GM19240 (cell line): ENCODE measurements around the gene SPNS2.

Experiments
- DNase-seq: peaks from one replicate; pipeline ENCODE4 v3.0.0; 2011; ENCODE audit warnings: low spot score; ENCODE audit not compliant: insufficient read length

Gene SPNS2

GRCh38 chr17:4536259-4536741 is 37.6 kb downstream of the SPNS2 start:
- no peak for DNase-seq

GRCh38 chr17:4536742-4537411 is 38.2 kb downstream of the SPNS2 start:
- no peak for DNase-seq

- no peak for DNase-seq
Observed at GRCh38 chr17:4537451-4538235, 39.0 kb downstream of the SPNS2 start.

GRCh38 chr17:4538236-4539002 is 39.7 kb downstream of the SPNS2 start:
- DNase-seq, result no peak

GRCh38 chr17:4539025-4539424 is 40.3 kb downstream of the SPNS2 start:
- no peak for DNase-seq

GRCh38 chr17:4539576-4540223 is 41.0 kb downstream of the SPNS2 start:
- no peak for DNase-seq

GRCh38 chr17:4540224-4540651 is 41.6 kb downstream of the SPNS2 start:
- DNase-seq, result no peak

- DNase-seq, result no peak
Observed at GRCh38 chr17:4540687-4541327, 42.1 kb downstream of the SPNS2 start.

GRCh38 chr17:4541328-4542002 is 42.8 kb downstream of the SPNS2 start:
- no peak for DNase-seq

GRCh38 chr17:4542003-4542725 is 43.5 kb downstream of the SPNS2 start:
- DNase-seq, result no peak

- DNase-seq, result no peak
Observed at GRCh38 chr17:4542726-4543191, 44.1 kb downstream of the SPNS2 start.

- no peak for DNase-seq
Observed at GRCh38 chr17:4543557-4544026, 44.9 kb downstream of the SPNS2 start.

GRCh38 chr17:4544135-4544950 is 45.7 kb downstream of the SPNS2 start:
- DNase-seq, result no peak

GRCh38 chr17:4544951-4545216 is 46.2 kb downstream of the SPNS2 start:
- no peak for DNase-seq

- DNase-seq, result no peak
Observed at GRCh38 chr17:4545217-4545951, 46.7 kb downstream of the SPNS2 start.

GRCh38 chr17:4547118-4547906 is 48.6 kb downstream of the SPNS2 start:
- DNase-seq, result no peak

- DNase-seq, result no peak
Observed at GRCh38 chr17:4548061-4548461, 49.4 kb downstream of the SPNS2 start.
